Left ventricle myocardium inferior (tissue), 1 donor: Measurements from ENCODE around the gene VENTX. TPM values are rescaled to one million over a fixed set of nuclear protein-coding genes. Genes with fewer than 3 reads are reported as not detected.
A peak's percentile ranks its signal among the peaks of the same experiment; 100 is the strongest.

Experiments
- DNase-seq: peaks from one replicate; pipeline ENCODE4 v3.0.0-alpha.2; 2020
- H3K27ac ChIP-seq: fragments of 200-600 bp; replicated peaks from 2 replicates; pipeline ENCODE4 v1.8.0; 2021
- H3K27me3 ChIP-seq: fragments of 200-600 bp; 2 replicates; pipeline ENCODE4 v1.8.0; 2021; ENCODE audit warnings: low read depth
- H3K36me3 ChIP-seq: fragments of 200-600 bp; 2 replicates; pipeline ENCODE4 v1.8.0; 2021
- H3K4me1 ChIP-seq: fragments of 200-600 bp; 2 replicates; pipeline ENCODE4 v1.8.0; 2021
- H3K4me3 ChIP-seq: fragments of 200-600 bp; 2 replicates; pipeline ENCODE4 v1.8.0; 2021; ENCODE audit warnings: mild to moderate bottlenecking, moderate library complexity
- H3K9me3 ChIP-seq: fragments of 200-600 bp; replicated peaks from 2 replicates; pipeline ENCODE4 v1.8.0; 2021
- intact Hi-C: fragments of 100-400 bp; cut with micrococcal nuclease; formaldehyde crosslinking; loops from one replicate; pipeline ENCODE4 v1.11.0; 2022
- total RNA-seq: library from RNA; stranded (reverse); fragmentation: NEBNext Ultra II Directional; extraction: Animal tissue kit (Norgen Biotek cat#: 25700); gene quantifications from one replicate; pipeline ENCODE4 v1.2.1, GENCODE V29; 2021
- TF ChIP-seq, protein P1 (sequence below): fragments of 200-600 bp; IDR thresholded peaks from 2 replicates; pipeline ENCODE4 v1.8.0; 2021; ENCODE audit warnings: antibody characterized with exemption, mild to moderate bottlenecking, borderline replicate concordance
- donor health status: DM: no; HTN: yes; CAD: no; lungs with severe emphysema.

Gene VENTX
- total RNA-seq, 1 donor from 2014 or later, result 0.33 TPM

- intact Hi-C loops, result no loop called here
- Histone ChIP-seq H3K4me3 (no peak overlapping the region), H3K36me3 (no peaks in the 10 kb centered on the region), H3K9me3 (no peaks in the 10 kb centered on the region), H3K27ac (no peak overlapping the region), H3K4me1 (peaks cover 7% of the 10 kb centered on the region), H3K27me3 (peaks cover 37% of the 10 kb centered on the region)
- no peak for DNase-seq
- TF ChIP-seq, protein P1, sequence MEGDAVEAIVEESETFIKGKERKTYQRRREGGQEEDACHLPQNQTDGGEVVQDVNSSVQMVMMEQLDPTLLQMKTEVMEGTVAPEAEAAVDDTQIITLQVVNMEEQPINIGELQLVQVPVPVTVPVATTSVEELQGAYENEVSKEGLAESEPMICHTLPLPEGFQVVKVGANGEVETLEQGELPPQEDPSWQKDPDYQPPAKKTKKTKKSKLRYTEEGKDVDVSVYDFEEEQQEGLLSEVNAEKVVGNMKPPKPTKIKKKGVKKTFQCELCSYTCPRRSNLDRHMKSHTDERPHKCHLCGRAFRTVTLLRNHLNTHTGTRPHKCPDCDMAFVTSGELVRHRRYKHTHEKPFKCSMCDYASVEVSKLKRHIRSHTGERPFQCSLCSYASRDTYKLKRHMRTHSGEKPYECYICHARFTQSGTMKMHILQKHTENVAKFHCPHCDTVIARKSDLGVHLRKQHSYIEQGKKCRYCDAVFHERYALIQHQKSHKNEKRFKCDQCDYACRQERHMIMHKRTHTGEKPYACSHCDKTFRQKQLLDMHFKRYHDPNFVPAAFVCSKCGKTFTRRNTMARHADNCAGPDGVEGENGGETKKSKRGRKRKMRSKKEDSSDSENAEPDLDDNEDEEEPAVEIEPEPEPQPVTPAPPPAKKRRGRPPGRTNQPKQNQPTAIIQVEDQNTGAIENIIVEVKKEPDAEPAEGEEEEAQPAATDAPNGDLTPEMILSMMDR, result no peak
Observed at GRCh38 chr10:133271521-133272300, 34.1 kb downstream of the VENTX start.

- no peak overlapping the region for H3K4me3 ChIP-seq
- no peaks in the 10 kb centered on the region for H3K36me3 ChIP-seq
- peaks cover 43% of the 10 kb centered on the region for H3K27me3 ChIP-seq
- TF ChIP-seq, protein P1, result no peak
- no peaks in the 10 kb centered on the region for H3K9me3 ChIP-seq
- intact Hi-C loops, result no loop called here
- no peak for DNase-seq
- H3K27ac ChIP-seq, result no peak overlapping the region
- peaks cover 14% of the 10 kb centered on the region for H3K4me1 ChIP-seq
Observed at GRCh38 chr10:133272301-133272963, 34.8 kb downstream of the VENTX start.

DNA sequence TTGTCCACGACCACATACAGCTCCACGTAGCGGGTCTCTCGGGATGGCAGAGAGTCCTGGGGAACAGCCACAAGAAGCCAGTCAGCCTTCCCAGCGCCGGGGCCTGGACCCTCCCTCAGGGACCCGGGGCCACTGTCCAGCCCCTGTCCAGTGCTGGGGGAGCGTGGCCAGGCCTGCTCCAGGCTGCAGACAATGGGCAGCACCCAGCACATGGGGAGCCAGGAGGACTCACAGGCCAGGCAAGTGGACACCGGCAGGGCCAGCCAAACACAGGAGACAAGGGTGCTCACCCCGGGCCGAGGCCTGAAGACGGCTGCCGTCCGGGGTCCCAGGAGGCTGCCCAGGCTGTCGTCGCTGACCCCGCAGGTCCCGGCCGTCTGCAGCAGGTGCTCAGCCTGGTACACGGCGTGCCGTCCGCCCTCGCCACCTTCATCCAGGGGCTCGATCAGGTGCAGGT, 35.3 kb downstream of the VENTX start:
- intact Hi-C loops, result no loop called here
- TF ChIP-seq, protein P1, result no peak
- H3K27me3 ChIP-seq, result peaks cover 39% of the 10 kb centered on the region
- DNase-seq, result no peak
- no peak overlapping the region for H3K4me3 ChIP-seq
- H3K36me3 ChIP-seq, result no peaks in the 10 kb centered on the region
- no peaks in the 10 kb centered on the region for H3K9me3 ChIP-seq
- H3K4me1 ChIP-seq, result peaks cover 14% of the 10 kb centered on the region
- no peak overlapping the region for H3K27ac ChIP-seq

DNA sequence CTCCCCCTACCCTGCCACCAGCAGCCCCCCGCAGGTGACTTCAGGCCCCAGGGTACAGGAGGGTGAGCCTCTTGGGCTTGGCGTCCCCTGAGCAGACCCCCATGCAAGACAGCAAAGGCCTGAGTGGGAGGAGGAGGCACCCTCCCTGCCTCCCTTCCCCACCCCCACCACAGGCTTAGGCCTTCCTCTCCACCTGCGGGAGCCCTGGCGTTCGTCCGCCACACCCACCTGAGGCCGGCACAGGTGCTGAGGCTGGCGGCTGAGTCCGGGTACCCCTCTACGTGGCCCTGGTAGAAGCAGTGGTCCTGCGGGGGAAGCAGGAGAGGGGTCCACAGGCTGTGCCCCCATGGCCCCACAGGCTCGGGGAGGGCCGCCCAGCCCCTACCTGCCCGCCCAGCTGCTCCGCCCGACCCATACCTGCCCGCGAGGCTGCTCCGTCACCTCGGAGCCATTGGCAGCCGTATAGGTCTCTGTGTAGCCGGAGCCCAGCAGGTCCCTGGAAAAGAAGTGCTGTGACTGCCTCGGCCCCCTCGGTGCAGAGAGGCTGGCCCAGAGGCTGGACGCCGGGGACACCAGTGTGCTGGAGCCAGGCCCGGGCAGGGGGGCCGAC, 36.0 kb downstream of the VENTX start:
- no peak for DNase-seq
- Histone ChIP-seq H3K9me3 (no peaks in the 10 kb centered on the region), H3K4me1 (peaks cover 14% of the 10 kb centered on the region), H3K27ac (no peak overlapping the region), H3K4me3 (no peak overlapping the region), H3K36me3 (peaks cover under 1% of the 10 kb centered on the region), H3K27me3 (peaks cover 39% of the 10 kb centered on the region)
- intact Hi-C loops, result no loop called here
- TF ChIP-seq, protein P1, result no peak

DNA sequence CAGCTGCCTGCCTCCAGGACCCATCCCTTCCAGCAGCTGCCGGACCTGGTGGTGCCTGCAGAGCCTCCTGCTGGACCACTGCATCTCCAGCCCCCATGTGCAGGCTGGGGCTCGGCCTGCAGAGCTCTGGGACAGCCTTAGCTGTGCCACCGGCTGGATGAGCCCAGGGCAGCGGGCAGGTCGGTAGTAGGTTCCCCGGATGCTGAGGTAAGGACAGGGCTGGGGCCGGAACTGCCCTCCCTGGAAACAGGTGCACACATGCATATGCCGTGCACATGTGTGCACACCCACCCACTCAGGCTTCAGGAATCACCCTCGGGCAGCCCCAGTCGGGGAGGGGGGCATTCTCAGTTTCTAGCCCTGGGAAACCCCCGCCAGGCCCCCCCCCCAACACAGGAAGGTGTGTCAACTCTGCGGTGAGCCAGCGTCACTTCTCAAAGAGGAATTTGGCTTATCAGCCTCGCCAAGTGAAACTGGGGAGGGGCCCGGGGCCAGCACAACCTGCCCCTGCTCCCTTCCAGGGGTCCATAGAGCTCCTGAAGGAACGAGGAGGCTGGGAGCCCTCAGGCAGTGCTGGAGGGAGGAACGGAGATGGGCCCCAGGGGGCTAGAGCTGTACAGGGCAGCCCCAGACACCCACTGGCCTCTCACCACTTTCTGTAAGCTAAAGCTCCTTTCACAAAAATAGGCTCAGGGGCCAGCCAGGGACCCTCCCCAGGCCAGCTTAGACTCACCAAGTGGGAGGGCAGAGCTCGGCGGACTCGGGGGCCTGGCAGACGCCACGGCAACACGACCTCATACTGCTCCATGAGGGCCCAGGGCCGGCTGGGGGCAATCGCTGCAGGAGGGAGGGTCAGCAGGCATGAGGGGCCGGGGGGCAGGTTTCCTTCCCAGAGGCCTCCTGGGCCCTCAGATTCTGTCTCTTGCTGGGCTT, 37.4 kb downstream of the VENTX start:
- Histone ChIP-seq H3K36me3 (peaks cover 14% of the 10 kb centered on the region), H3K4me3 (peak overlapping the region; percentile 34)
- no peak for DNase-seq

More for the DNA sequence above, 37.4 kb downstream of the VENTX start:
- H3K4me1 ChIP-seq, result peaks cover 14% of the 10 kb centered on the region
- TF ChIP-seq, protein P1, result no peak
- no peaks in the 10 kb centered on the region for H3K9me3 ChIP-seq
- intact Hi-C loops, result no loop called here
- H3K27me3 ChIP-seq, result peaks cover 39% of the 10 kb centered on the region
- H3K27ac ChIP-seq, result no peak overlapping the region
